Measurements from ENCODE around the gene UBE2H. TPM values are rescaled to one million over a fixed set of nuclear protein-coding genes. Genes with fewer than 3 reads are reported as not detected.

The UBE2H gene
- total and polyA plus RNA-seq, 2 donors: 23.2 to 31.8 TPM

DNA sequence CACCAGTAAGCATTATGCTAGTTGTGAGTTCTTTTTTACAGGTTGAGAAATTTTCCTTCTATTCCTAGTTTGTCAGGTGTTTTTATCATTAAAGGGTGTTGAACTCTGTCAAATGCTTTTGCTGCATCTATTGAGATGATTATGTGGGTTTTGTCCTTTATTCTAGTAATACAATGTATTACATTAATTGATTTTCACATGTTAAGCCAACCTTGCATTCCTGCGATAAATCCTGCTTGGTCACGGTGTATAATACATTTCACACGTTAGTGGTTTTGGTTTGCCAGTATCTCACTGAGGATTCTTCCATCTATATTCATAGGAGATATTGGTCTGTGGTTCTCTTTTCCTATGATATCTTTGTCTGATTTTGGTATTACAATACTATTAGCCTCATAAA, 136.0 kb downstream of the UBE2H start:
- Histone ChIP-seq H3K4me1 (ENCODE audit: control insufficient read depth in 2 of 2, insufficient read depth in 2 of 2, low read length in 2 of 2) (no peaks in the 10 kb centered on the region), H3K27me3 (ENCODE audit: control insufficient read depth in 2 of 2, insufficient read depth in 1 of 2, low read length in 1 of 2) (peaks cover 0 to 2% of the 10 kb centered on the region in 2 donors)

GRCh38 chr7:129807863-129808262, 144.9 kb downstream of the UBE2H start:
- H3K9me3 ChIP-seq (ENCODE audit: control insufficient read depth in 2 of 2, insufficient read depth in 1 of 2, low read length in 1 of 2): no peaks in the 10 kb centered on the region
- no peak for DNase-seq (ENCODE audit: low read depth in 6 of 9, low spot score in 9 of 9)
- no peaks in the 10 kb centered on the region for H3K36me3 ChIP-seq (ENCODE audit: control insufficient read depth in 2 of 2, insufficient read depth in 2 of 2, low read length in 1 of 2)
- no peak overlapping the region for H3K4me3 ChIP-seq (ENCODE audit: low read length in 2 of 2)
- H3K4me1 ChIP-seq (ENCODE audit: control insufficient read depth in 2 of 2, insufficient read depth in 2 of 2, low read length in 2 of 2): no peaks in the 10 kb centered on the region
- H3K27me3 ChIP-seq (ENCODE audit: control insufficient read depth in 2 of 2, insufficient read depth in 1 of 2, low read length in 1 of 2): no peaks in the 10 kb centered on the region
- H3K27ac ChIP-seq (ENCODE audit: low read depth in 1 of 2, low read length in 1 of 2): no peak overlapping the region
- WGBS: 94% methylated on average over 3 of the region's 3 CpGs

More for the DNA sequence above, 136.0 kb downstream of the UBE2H start:
- no peaks in the 10 kb centered on the region for H3K36me3 ChIP-seq (ENCODE audit: control insufficient read depth in 2 of 2, insufficient read depth in 2 of 2, low read length in 1 of 2)
- no peak for DNase-seq (ENCODE audit: low read depth in 6 of 9, low spot score in 9 of 9)
- WGBS: over 99% methylated on average over 3 of the region's 3 CpGs
- H3K4me3 ChIP-seq (ENCODE audit: low read length in 2 of 2): no peak overlapping the region
- H3K9me3 ChIP-seq (ENCODE audit: control insufficient read depth in 2 of 2, insufficient read depth in 1 of 2, low read length in 1 of 2): peaks cover 0 to 6% of the 10 kb centered on the region in 2 donors
- H3K27ac ChIP-seq (ENCODE audit: low read depth in 1 of 2, low read length in 1 of 2): no peak overlapping the region

DNA sequence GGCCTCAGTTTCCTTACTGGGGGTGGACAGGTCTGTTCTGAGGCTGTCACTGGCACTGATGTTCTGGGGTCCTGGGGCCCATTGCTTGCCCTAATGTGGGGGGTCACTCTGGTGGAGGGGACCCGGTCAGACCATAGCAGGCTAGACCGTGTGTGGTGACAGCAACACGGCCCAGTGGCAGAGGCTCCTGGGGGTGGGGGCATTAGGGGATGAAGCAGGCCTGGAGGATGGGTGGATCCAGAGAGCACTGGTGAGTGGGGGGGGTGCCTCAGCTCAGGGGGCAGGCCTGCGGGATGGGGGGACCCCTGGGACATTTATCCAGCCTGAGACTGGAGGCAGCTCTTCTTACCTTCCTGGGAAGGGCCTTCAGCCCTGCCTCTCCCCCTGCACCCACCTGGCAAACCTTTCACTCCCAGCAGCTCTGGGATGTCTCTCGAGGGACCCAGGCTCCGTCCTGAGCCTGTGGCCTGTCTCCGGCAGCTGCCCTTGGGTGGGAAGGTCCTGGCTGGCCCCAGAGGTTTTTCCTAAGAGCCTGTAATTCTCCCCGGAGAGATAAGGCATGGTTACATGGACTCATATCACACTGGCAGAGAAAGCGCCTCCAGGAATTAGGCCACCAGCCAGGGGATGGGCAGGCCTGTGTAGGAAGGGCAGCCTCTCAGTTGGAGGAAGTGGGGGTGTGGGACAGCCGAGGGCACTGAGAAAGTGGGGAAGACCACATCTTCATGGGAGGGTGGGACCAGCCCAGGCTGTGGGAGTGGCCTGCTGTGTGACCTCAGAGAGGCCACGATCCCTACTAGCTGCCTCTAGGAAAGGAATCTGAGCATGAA, 147.7 kb downstream of the UBE2H start:
- H3K27ac ChIP-seq (ENCODE audit: low read depth in 1 of 2, low read length in 1 of 2): no peak overlapping the region
- no peaks in the 10 kb centered on the region for H3K36me3 ChIP-seq (ENCODE audit: control insufficient read depth in 2 of 2, insufficient read depth in 2 of 2, low read length in 1 of 2)
- H3K4me3 ChIP-seq (ENCODE audit: low read length in 2 of 2): no peak overlapping the region
- H3K9me3 ChIP-seq (ENCODE audit: control insufficient read depth in 2 of 2, insufficient read depth in 1 of 2, low read length in 1 of 2): no peaks in the 10 kb centered on the region
- H3K27me3 ChIP-seq (ENCODE audit: control insufficient read depth in 2 of 2, insufficient read depth in 1 of 2, low read length in 1 of 2): no peaks in the 10 kb centered on the region
- DNase-seq (ENCODE audit: low read depth in 6 of 9, low spot score in 9 of 9): no peak
- no peaks in the 10 kb centered on the region for H3K4me1 ChIP-seq (ENCODE audit: control insufficient read depth in 2 of 2, insufficient read depth in 2 of 2, low read length in 2 of 2)
- 89% methylated on average over 11 of the region's 11 CpGs for WGBS

DNA sequence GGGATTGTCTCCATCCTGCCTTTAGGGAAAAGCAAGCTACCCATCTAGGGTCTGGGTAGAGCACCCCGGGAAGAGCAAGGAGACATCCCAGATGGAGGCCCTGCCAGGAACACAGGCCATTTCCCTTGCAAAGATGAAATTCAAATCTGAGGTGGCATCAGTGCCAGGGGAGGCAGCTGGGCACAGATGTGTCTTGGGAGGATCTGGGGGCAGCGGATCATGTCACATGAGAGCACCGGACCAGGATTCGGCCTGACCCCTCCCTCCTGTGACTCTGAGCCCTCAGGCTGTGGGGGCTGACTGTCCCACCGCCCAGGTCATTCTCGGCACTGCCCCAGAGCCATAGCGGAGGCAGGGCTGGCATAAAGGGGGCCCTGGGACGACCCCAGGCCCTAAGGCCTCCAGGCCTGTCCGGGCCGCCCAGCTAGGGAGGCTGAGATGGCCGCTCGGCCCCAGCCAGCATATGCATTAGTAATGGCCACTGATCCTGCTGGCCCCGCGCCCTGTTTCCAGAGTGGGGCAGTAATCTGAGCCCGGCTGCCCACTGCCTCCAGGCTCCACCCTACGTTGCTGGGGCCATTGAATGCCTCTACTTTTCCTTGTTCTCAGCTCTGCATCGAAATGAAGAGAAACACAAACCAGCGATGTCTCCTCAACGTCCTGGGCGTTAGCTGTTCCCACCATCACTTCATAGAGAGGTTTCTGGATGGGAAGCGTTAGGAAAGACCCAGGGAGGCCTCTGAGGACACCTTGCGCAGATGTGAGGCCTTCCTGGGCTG, 148.5 kb downstream of the UBE2H start:
- 97% methylated on average over 22 of the region's 22 CpGs for WGBS
- Histone ChIP-seq H3K36me3 (ENCODE audit: control insufficient read depth in 2 of 2, insufficient read depth in 2 of 2, low read length in 1 of 2) (no peaks in the 10 kb centered on the region), H3K4me3 (ENCODE audit: low read length in 2 of 2) (no peak overlapping the region), H3K4me1 (ENCODE audit: control insufficient read depth in 2 of 2, insufficient read depth in 2 of 2, low read length in 2 of 2) (no peaks in the 10 kb centered on the region), H3K27me3 (ENCODE audit: control insufficient read depth in 2 of 2, insufficient read depth in 1 of 2, low read length in 1 of 2) (no peaks in the 10 kb centered on the region), H3K9me3 (ENCODE audit: control insufficient read depth in 2 of 2, insufficient read depth in 1 of 2, low read length in 1 of 2) (no peaks in the 10 kb centered on the region), H3K27ac (ENCODE audit: low read depth in 1 of 2, low read length in 1 of 2) (no peak overlapping the region)
- DNase-seq (ENCODE audit: low read depth in 6 of 9, low spot score in 9 of 9): no peak

- no peaks in the 10 kb centered on the region for H3K36me3 ChIP-seq (ENCODE audit: control insufficient read depth in 2 of 2, insufficient read depth in 2 of 2, low read length in 1 of 2)
- H3K4me1 ChIP-seq (ENCODE audit: control insufficient read depth in 2 of 2, insufficient read depth in 2 of 2, low read length in 2 of 2): no peaks in the 10 kb centered on the region
- WGBS: 96% methylated on average over 17 of the region's 17 CpGs
- DNase-seq (ENCODE audit: low read depth in 6 of 9, low spot score in 9 of 9): no peak
- no peak overlapping the region for H3K4me3 ChIP-seq (ENCODE audit: low read length in 2 of 2)
- H3K27me3 ChIP-seq (ENCODE audit: control insufficient read depth in 2 of 2, insufficient read depth in 1 of 2, low read length in 1 of 2): peaks cover 0 to under 1% of the 10 kb centered on the region in 2 donors
- no peaks in the 10 kb centered on the region for H3K9me3 ChIP-seq (ENCODE audit: control insufficient read depth in 2 of 2, insufficient read depth in 1 of 2, low read length in 1 of 2)
- no peak overlapping the region for H3K27ac ChIP-seq (ENCODE audit: low read depth in 1 of 2, low read length in 1 of 2)
Measured at GRCh38 chr7:129803546-129804081, 149.1 kb downstream of the UBE2H start.

DNA sequence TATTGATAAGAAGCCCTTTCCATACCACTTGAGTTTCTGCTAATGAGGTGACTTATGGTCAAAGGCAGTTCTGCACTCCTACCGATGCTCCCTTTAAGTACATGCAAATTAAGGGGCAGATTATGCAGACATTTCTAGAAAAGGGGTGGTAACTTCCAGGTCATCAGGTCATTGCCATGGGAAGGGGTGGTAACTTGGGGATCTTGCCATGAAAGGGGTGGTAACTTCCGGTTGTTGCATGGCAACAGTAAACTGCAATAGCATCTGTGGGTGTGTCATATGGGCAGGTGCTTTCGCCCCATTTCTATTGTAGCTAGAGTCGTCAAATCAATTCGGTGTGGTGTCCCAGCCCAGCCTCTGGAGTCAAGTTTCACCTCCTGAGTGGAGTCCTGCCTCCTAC, 150.9 kb downstream of the UBE2H start:
- H3K4me1 ChIP-seq (ENCODE audit: control insufficient read depth in 2 of 2, insufficient read depth in 2 of 2, low read length in 2 of 2): peaks cover 0 to 3% of the 10 kb centered on the region in 2 donors
- 81% methylated on average over 5 of the region's 5 CpGs for WGBS
- H3K27me3 ChIP-seq (ENCODE audit: control insufficient read depth in 2 of 2, insufficient read depth in 1 of 2, low read length in 1 of 2): peaks cover 0 to 2% of the 10 kb centered on the region in 2 donors
- H3K4me3 ChIP-seq (ENCODE audit: low read length in 2 of 2): no peak overlapping the region
- H3K9me3 ChIP-seq (ENCODE audit: control insufficient read depth in 2 of 2, insufficient read depth in 1 of 2, low read length in 1 of 2): no peaks in the 10 kb centered on the region
- H3K36me3 ChIP-seq (ENCODE audit: control insufficient read depth in 2 of 2, insufficient read depth in 2 of 2, low read length in 1 of 2): no peaks in the 10 kb centered on the region
- no peak for DNase-seq (ENCODE audit: low read depth in 6 of 9, low spot score in 9 of 9)
- H3K27ac ChIP-seq (ENCODE audit: low read depth in 1 of 2, low read length in 1 of 2): no peak overlapping the region

DNA sequence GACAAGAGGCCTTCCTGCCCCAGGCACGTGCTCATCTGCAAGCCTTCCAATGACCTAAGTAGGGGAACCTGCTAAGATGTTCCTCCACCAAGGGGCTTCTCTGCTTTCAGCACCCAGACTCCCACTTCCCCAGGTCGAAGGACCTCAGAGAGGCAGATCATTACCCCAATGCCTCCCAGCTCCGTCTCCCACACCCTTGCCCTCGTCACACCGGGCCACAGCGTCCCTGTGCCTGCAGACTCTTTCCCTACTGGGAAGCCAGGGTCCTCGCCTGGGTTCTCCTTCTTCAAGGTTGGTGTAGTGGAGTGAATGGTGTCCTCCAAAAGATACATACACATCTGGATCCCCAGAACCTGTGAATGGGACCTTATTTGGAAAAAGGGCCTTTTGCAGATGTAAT, 151.9 kb downstream of the UBE2H start:
- H3K4me3 ChIP-seq (ENCODE audit: low read length in 2 of 2): no peak overlapping the region
- H3K27ac ChIP-seq (ENCODE audit: low read depth in 1 of 2, low read length in 1 of 2): no peak overlapping the region
- no peaks in the 10 kb centered on the region for H3K9me3 ChIP-seq (ENCODE audit: control insufficient read depth in 2 of 2, insufficient read depth in 1 of 2, low read length in 1 of 2)
- no peaks in the 10 kb centered on the region for H3K36me3 ChIP-seq (ENCODE audit: control insufficient read depth in 2 of 2, insufficient read depth in 2 of 2, low read length in 1 of 2)
- H3K4me1 ChIP-seq (ENCODE audit: control insufficient read depth in 2 of 2, insufficient read depth in 2 of 2, low read length in 2 of 2): peaks cover 0 to 6% of the 10 kb centered on the region in 2 donors
- peaks cover 0 to 8% of the 10 kb centered on the region in 2 donors for H3K27me3 ChIP-seq (ENCODE audit: control insufficient read depth in 2 of 2, insufficient read depth in 1 of 2, low read length in 1 of 2)
- no peak for DNase-seq (ENCODE audit: low read depth in 6 of 9, low spot score in 9 of 9)
- 94% methylated on average over 7 of the region's 7 CpGs for WGBS

- H3K27me3 ChIP-seq (ENCODE audit: control insufficient read depth in 2 of 2, insufficient read depth in 1 of 2, low read length in 1 of 2): peaks cover 0 to 10% of the 10 kb centered on the region in 2 donors
- H3K27ac ChIP-seq (ENCODE audit: low read depth in 1 of 2, low read length in 1 of 2): no peak overlapping the region
- no peak for DNase-seq (ENCODE audit: low read depth in 6 of 9, low spot score in 9 of 9)
- no peaks in the 10 kb centered on the region for H3K9me3 ChIP-seq (ENCODE audit: control insufficient read depth in 2 of 2, insufficient read depth in 1 of 2, low read length in 1 of 2)
- no peak overlapping the region for H3K4me3 ChIP-seq (ENCODE audit: low read length in 2 of 2)
- no peaks in the 10 kb centered on the region for H3K36me3 ChIP-seq (ENCODE audit: control insufficient read depth in 2 of 2, insufficient read depth in 2 of 2, low read length in 1 of 2)
- WGBS: 94% methylated on average over 13 of the region's 13 CpGs
- peaks cover 0 to 6% of the 10 kb centered on the region in 2 donors for H3K4me1 ChIP-seq (ENCODE audit: control insufficient read depth in 2 of 2, insufficient read depth in 2 of 2, low read length in 2 of 2)
Measured at GRCh38 chr7:129799350-129799955, 153.3 kb downstream of the UBE2H start.

Data from thymus (tissue), 11 donors.